CD4-positive, CD25-positive, alpha-beta regulatory T cell (primary cell): ENCODE data around the gene RRAS2. TPM values are rescaled to one million over a fixed set of nuclear protein-coding genes. Genes with fewer than 3 reads are reported as not detected.
"Not testable (repeated sequence)": the region's sequence is repeated elsewhere in the genome, so short reads cannot be mapped to it uniquely, and the experiment has no call there.

Source experiments
- ATAC-seq, 2 donors: fragments of 150-1000 bp; cut with Tn5 transposase; one replicate each; pipeline ENCODE4 v1.10.0; 2021; ENCODE audit warnings: low read depth in 2 of 2, moderate number of reproducible peaks in 2 of 2, moderate library complexity in 1 of 2
- DNase-seq, 3 donors: peaks; one replicate each; pipeline versions ENCODE4 v3.0.0 to v3.0.0-alpha.2; 2012 to 2022; ENCODE audit warnings: mixed read lengths in 1 of 3
- H3K27ac ChIP-seq: one replicate; pipeline ENCODE4 v1.7.0; 2013; ENCODE audit warnings: mild to moderate bottlenecking, low read length; ENCODE audit not compliant: insufficient read depth, poor library complexity, severe bottlenecking
- H3K27me3 ChIP-seq: one replicate; pipeline ENCODE4 v1.7.0; 2013; ENCODE audit warnings: low read length; ENCODE audit not compliant: control insufficient read depth, insufficient read depth
- H3K36me3 ChIP-seq: one replicate; pipeline ENCODE4 v1.7.0; 2013; ENCODE audit warnings: mild to moderate bottlenecking, low read length, moderate library complexity; ENCODE audit not compliant: control insufficient read depth, insufficient read depth
- H3K4me1 ChIP-seq: 2 replicates; pipeline ENCODE4 v1.7.0; 2013; ENCODE audit warnings: mild to moderate bottlenecking, low read length; ENCODE audit not compliant: insufficient read depth, control insufficient read depth, poor library complexity, severe bottlenecking
- H3K4me3 ChIP-seq: one replicate; pipeline ENCODE4 v1.7.0; 2013; ENCODE audit warnings: low read depth, mild to moderate bottlenecking, low read length, moderate library complexity
- H3K9me3 ChIP-seq, 2 experiments: 1 replicate in 1 of 2; 2 replicates in 1 of 2; pipeline ENCODE4 v1.7.0; 2013; ENCODE audit warnings: low read length in 2 of 2, mild to moderate bottlenecking in 1 of 2, moderate library complexity in 1 of 2; ENCODE audit not compliant: control insufficient read depth in 2 of 2
- H3K27ac Mint-ChIP-seq, 3 donors: one replicate each; pipeline ENCODE4 v1.8.0; 2020 to 2022; ENCODE audit warnings: mild to moderate bottlenecking in 3 of 3, mixed read lengths in 3 of 3, moderate library complexity in 2 of 3
- H3K27me3 Mint-ChIP-seq: one replicate; pipeline ENCODE4 v1.8.0; 2022; ENCODE audit warnings: mild to moderate bottlenecking, mixed read lengths
- H3K36me3 Mint-ChIP-seq: one replicate; pipeline ENCODE4 v1.8.0; 2020; ENCODE audit warnings: mixed read lengths
- H3K4me1 Mint-ChIP-seq, 4 donors: one replicate each; pipeline ENCODE4 v1.8.0; 2020 to 2022; ENCODE audit warnings: mixed read lengths in 4 of 4, mild to moderate bottlenecking in 1 of 4
- H3K4me3 Mint-ChIP-seq, 4 donors: one replicate each; pipeline ENCODE4 v1.8.0; 2020 to 2022; ENCODE audit warnings: mild to moderate bottlenecking in 4 of 4, mixed read lengths in 4 of 4, moderate library complexity in 3 of 4
- H3K9me3 Mint-ChIP-seq, 7 donors: one replicate each; pipeline ENCODE4 v1.8.0; 2020 to 2022; ENCODE audit warnings: mixed read lengths in 7 of 7, mild to moderate bottlenecking in 3 of 7, moderate library complexity in 2 of 7
- polyA plus RNA-seq, 4 donors: library from polyadenylated mRNA; unstranded; fragments of 300-500 nt; fragmentation: Illumina TruSeq; gene quantifications; one replicate each; pipeline ENCODE4 v1.2.3, GENCODE V29; 2021
- total RNA-seq: library from RNA; stranded (reverse); gene quantifications from one replicate; pipeline ENCODE4 v1.2.3, GENCODE V29; 2022

Gene RRAS2
- total and polyA plus RNA-seq, 5 donors from 2014 or later, result 1.8 to 13.9 (median 4.2) TPM

- peaks cover 11% of the 10 kb centered on the region for H3K27me3 ChIP-seq
- no peaks in the 10 kb centered on the region for H3K9me3 ChIP-seq
- peak overlapping the region; percentile 75 for H3K4me3 ChIP-seq
- no peaks in the 10 kb centered on the region for H3K36me3 ChIP-seq
- Mint-ChIP-seq H3K4me1 (peaks cover 5 to 32% (median 15%) of the 10 kb centered on the region in 4 donors), H3K4me3 (peak overlapping the region; percentile 88 to 96 (median 91)), H3K9me3 (peaks cover 0 to 1% (median 0%) of the 10 kb centered on the region in 7 donors), H3K27me3 (peaks cover 11% of the 10 kb centered on the region), H3K27ac (peak overlapping the region; percentile 72 to 88 (median 80)), H3K36me3 (no peaks in the 10 kb centered on the region)
- ATAC-seq (peak; percentile 28 to 43), DNase-seq (peak; percentile 3 to 50 (median 22))
- H3K27ac ChIP-seq, result no peak overlapping the region
- H3K4me1 ChIP-seq, result peaks cover 9% of the 10 kb centered on the region
These were observed 878 bp downstream of the RRAS2 start for GRCh38 chr11:14357881-14358728.

GRCh38 chr11:14356342-14356741 is 2.6 kb downstream of the RRAS2 start:
- H3K27ac Mint-ChIP-seq, result no peak overlapping the region
- peak overlapping the region in 2 of 4 donors; percentile 10 to 32 for H3K4me3 Mint-ChIP-seq
- DNase-seq (no peak), ATAC-seq (no peak)
- H3K9me3 ChIP-seq, result no peaks in the 10 kb centered on the region
- H3K36me3 ChIP-seq, result no peaks in the 10 kb centered on the region
- H3K4me1 Mint-ChIP-seq, result peaks cover 5 to 32% (median 15%) of the 10 kb centered on the region in 4 donors
- H3K9me3 Mint-ChIP-seq, result no peaks in the 10 kb centered on the region
- H3K27me3 Mint-ChIP-seq, result peaks cover 11% of the 10 kb centered on the region
- peaks cover 9% of the 10 kb centered on the region for H3K4me1 ChIP-seq
- H3K27ac ChIP-seq, result no peak overlapping the region
- H3K27me3 ChIP-seq, result peaks cover 11% of the 10 kb centered on the region
- no peak overlapping the region for H3K4me3 ChIP-seq
- no peaks in the 10 kb centered on the region for H3K36me3 Mint-ChIP-seq

GRCh38 chr11:14354604-14355003 is 4.4 kb downstream of the RRAS2 start:
- H3K36me3 Mint-ChIP-seq, H3K27ac Mint-ChIP-seq, H3K27ac ChIP-seq, H3K9me3 ChIP-seq, H3K4me3 ChIP-seq, H3K27me3 ChIP-seq, H3K27me3 Mint-ChIP-seq, ATAC-seq, DNase-seq, H3K4me1 ChIP-seq, H3K36me3 ChIP-seq, H3K9me3 Mint-ChIP-seq, H3K4me3 Mint-ChIP-seq: not testable (repeated sequence)
- H3K4me1 Mint-ChIP-seq, result peaks cover 5 to 38% (median 16%) of the 10 kb centered on the region in 4 donors

GRCh38 chr11:14350716-14351238 is 8.2 kb downstream of the RRAS2 start:
- Mint-ChIP-seq H3K9me3 (peaks cover 0 to 5% (median 3%) of the 10 kb centered on the region in 7 donors), H3K27ac (no peak overlapping the region), H3K4me3 (no peak overlapping the region), H3K36me3 (peaks cover 5% of the 10 kb centered on the region), H3K4me1 (peaks cover 7 to 15% (median 10%) of the 10 kb centered on the region in 4 donors), H3K27me3 (peaks cover 9% of the 10 kb centered on the region)
- DNase-seq, result no peak
- Histone ChIP-seq H3K27me3 (no peaks in the 10 kb centered on the region), H3K27ac (no peak overlapping the region), H3K36me3 (no peaks in the 10 kb centered on the region), H3K9me3 (no peaks in the 10 kb centered on the region), H3K4me3 (no peak overlapping the region), H3K4me1 (no peaks in the 10 kb centered on the region)
- ATAC-seq, result no peak

- Histone ChIP-seq H3K27me3 (no peaks in the 10 kb centered on the region), H3K9me3 (no peaks in the 10 kb centered on the region), H3K4me1 (no peaks in the 10 kb centered on the region), H3K36me3 (no peaks in the 10 kb centered on the region), H3K4me3 (no peak overlapping the region), H3K27ac (no peak overlapping the region)
- H3K9me3 Mint-ChIP-seq, result peaks cover 0 to 7% (median 3%) of the 10 kb centered on the region in 7 donors
- H3K27ac Mint-ChIP-seq, result no peak overlapping the region
- ATAC-seq, result no peak
- no peak overlapping the region for H3K4me3 Mint-ChIP-seq
- peaks cover 7% of the 10 kb centered on the region for H3K36me3 Mint-ChIP-seq
- peaks cover 9% of the 10 kb centered on the region for H3K27me3 Mint-ChIP-seq
- DNase-seq, result peak in 2 of 3 donors; percentile 5 to 43
- peaks cover 7 to 14% (median 10%) of the 10 kb centered on the region in 4 donors for H3K4me1 Mint-ChIP-seq
These were observed 8.8 kb downstream of the RRAS2 start for GRCh38 chr11:14350215-14350614.

- Histone ChIP-seq H3K27ac (no peak overlapping the region), H3K9me3 (no peaks in the 10 kb centered on the region), H3K36me3 (no peaks in the 10 kb centered on the region), H3K4me3 (no peak overlapping the region), H3K27me3 (no peaks in the 10 kb centered on the region), H3K4me1 (no peaks in the 10 kb centered on the region)
- peaks cover 0 to 7% (median 3%) of the 10 kb centered on the region in 7 donors for H3K9me3 Mint-ChIP-seq
- peaks cover 9% of the 10 kb centered on the region for H3K27me3 Mint-ChIP-seq
- H3K36me3 Mint-ChIP-seq, result peaks cover 11% of the 10 kb centered on the region
- DNase-seq (no peak), ATAC-seq (no peak)
- H3K27ac Mint-ChIP-seq, result no peak overlapping the region
- peak overlapping the region in 1 of 4 donors; percentile 58 for H3K4me3 Mint-ChIP-seq
- peaks cover 6 to 9% (median 7%) of the 10 kb centered on the region in 4 donors for H3K4me1 Mint-ChIP-seq
These were observed 11.0 kb downstream of the RRAS2 start for GRCh38 chr11:14347991-14348390.

GRCh38 chr11:14347494-14347893 is 11.5 kb downstream of the RRAS2 start:
- Mint-ChIP-seq H3K36me3 (peaks cover 11% of the 10 kb centered on the region), H3K4me3 (no peak overlapping the region), H3K27ac (no peak overlapping the region), H3K4me1 (peaks cover 6 to 9% (median 7%) of the 10 kb centered on the region in 4 donors), H3K9me3 (peaks cover 0 to 7% (median 3%) of the 10 kb centered on the region in 7 donors), H3K27me3 (peaks cover 11% of the 10 kb centered on the region)
- Histone ChIP-seq H3K27ac (no peak overlapping the region), H3K4me3 (no peak overlapping the region), H3K27me3 (no peaks in the 10 kb centered on the region), H3K36me3 (no peaks in the 10 kb centered on the region), H3K9me3 (no peaks in the 10 kb centered on the region), H3K4me1 (no peaks in the 10 kb centered on the region)
- ATAC-seq (no peak), DNase-seq (no peak)
